ENCODE data around the gene KIF13A. TPM values are rescaled to one million over a fixed set of nuclear protein-coding genes. Genes with fewer than 3 reads are reported as not detected.

The KIF13A gene
- total and polyA plus RNA-seq, 10 of the 15 experiments (the other 5 are each of a cell fraction or from before 2014, with no cell fraction given), result 0.02 to 0.26 (median 0.13) TPM; not detected in 2

DNA sequence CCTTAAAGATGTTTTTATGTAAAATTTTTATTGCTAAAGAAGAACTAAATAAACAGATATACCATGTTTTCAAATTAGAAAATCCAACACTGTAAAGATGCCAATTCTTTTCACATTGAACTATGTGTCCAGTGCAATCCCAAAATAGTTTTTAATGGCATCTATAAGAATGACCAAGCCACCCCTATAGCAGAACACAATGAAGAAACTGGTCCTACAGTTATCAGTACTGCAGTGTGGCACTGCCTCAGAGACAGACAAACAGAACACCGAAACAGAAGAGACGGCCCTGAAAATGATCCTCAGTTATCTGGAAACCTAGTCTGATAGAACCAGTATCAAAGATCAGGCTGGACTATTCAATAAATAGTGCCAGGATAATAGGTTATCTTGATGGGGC is 41.9 kb downstream of the KIF13A start:
- intact Hi-C loops (cut with micrococcal nuclease; ENCODE audit: unreplicated experiment), result no loop called here
- ChIA-PET SMC1A (ENCODE audit: uncharacterized antibody, unreplicated experiment) (no interaction called here), CTCF (no interaction called here)

GRCh38 chr6:17945111-17945510 is 42.3 kb downstream of the KIF13A start:
- ChIA-PET SMC1A (ENCODE audit: uncharacterized antibody, unreplicated experiment) (no interaction called here), RAD21 (ENCODE audit: unreplicated experiment) (no interaction called here), CTCF (no interaction called here), POLR2A (no interaction called here)
- no peak for ATAC-seq
- Histone ChIP-seq H3K9me3 (replicated peaks; ENCODE audit: control insufficient read depth, insufficient read depth, low read length) (no peaks in the 10 kb centered on the region), H3K9ac (ENCODE audit: control insufficient read depth, insufficient read depth, low read length) (no peak overlapping the region), H3K27me3 (replicated peaks in 1 of 2; ENCODE audit: control insufficient read depth in 2 of 2, insufficient read depth in 2 of 2, low read length in 1 of 2) (no peaks in the 10 kb centered on the region), H3K36me3 (ENCODE audit: control insufficient read depth in 2 of 2, insufficient read depth in 2 of 2, low read length in 1 of 2) (no peaks in the 10 kb centered on the region), H3K27ac (ENCODE audit: control insufficient read depth, insufficient read depth) (no peak overlapping the region), H4K20me1 (ENCODE audit: control insufficient read depth, insufficient read depth) (no peaks in the 10 kb centered on the region), H3K4me2 (ENCODE audit: control insufficient read depth, insufficient read depth) (no peak overlapping the region), H3K79me2 (ENCODE audit: control insufficient read depth, insufficient read depth, low read length) (no peaks in the 10 kb centered on the region), H3K4me1 (ENCODE audit: control insufficient read depth, insufficient read depth, low read length) (no peaks in the 10 kb centered on the region), H2AFZ (ENCODE audit: control insufficient read depth, low read depth, low read length) (no peak overlapping the region), H3K4me3 (no peak overlapping the region)
- intact Hi-C loops (cut with micrococcal nuclease; ENCODE audit: unreplicated experiment), result no loop called here
- no peak for DNase-seq (ENCODE audit: low read depth, low spot score)
- FAIRE-seq, result no peak
- in situ Hi-C loops (cut with MboI), result no loop called here
- no TSS peak for BruUV-seq (replicated peaks)
- WGBS (ENCODE audit: insufficient coverage, insufficient replicate concordance, low lambda C conversion rate, missing lambda C conversion rate), result 38% methylated on average over 2 of the region's 2 CpGs
- TF ChIP-seq ZNF592 (IDR thresholded peaks at IDR 0.05), result no peak
- TF ChIP-seq GATAD2B (conservative IDR thresholded peaks at IDR 0.05; ENCODE audit: low read depth), result no peak
- TF ChIP-seq ELK1 (IDR thresholded peaks at IDR 0.05; ENCODE audit: low read depth, low read length), result no peak
- no peak for TF ChIP-seq BCL3 (IDR thresholded peaks at IDR 0.05; ENCODE audit: borderline replicate concordance, insufficient read depth, low read depth, low read length, poor library complexity, severe bottlenecking)
- TF ChIP-seq FOXK2 (IDR thresholded peaks at IDR 0.05), result no peak

More for the DNA sequence above, 41.9 kb downstream of the KIF13A start:
- Histone ChIP-seq H2AFZ (ENCODE audit: control insufficient read depth, low read depth, low read length) (no peak overlapping the region), H3K27me3 (replicated peaks in 1 of 2; ENCODE audit: control insufficient read depth in 2 of 2, insufficient read depth in 2 of 2, low read length in 1 of 2) (no peaks in the 10 kb centered on the region), H3K4me1 (ENCODE audit: control insufficient read depth, insufficient read depth, low read length) (no peaks in the 10 kb centered on the region), H3K36me3 (ENCODE audit: control insufficient read depth in 2 of 2, insufficient read depth in 2 of 2, low read length in 1 of 2) (no peaks in the 10 kb centered on the region), H3K4me2 (ENCODE audit: control insufficient read depth, insufficient read depth) (no peak overlapping the region), H3K4me3 (no peak overlapping the region), H3K27ac (ENCODE audit: control insufficient read depth, insufficient read depth) (no peak overlapping the region), H3K9me3 (replicated peaks; ENCODE audit: control insufficient read depth, insufficient read depth, low read length) (no peaks in the 10 kb centered on the region), H3K9ac (ENCODE audit: control insufficient read depth, insufficient read depth, low read length) (no peak overlapping the region), H3K79me2 (ENCODE audit: control insufficient read depth, insufficient read depth, low read length) (no peaks in the 10 kb centered on the region), H4K20me1 (ENCODE audit: control insufficient read depth, insufficient read depth) (no peaks in the 10 kb centered on the region)
- ATAC-seq (no peak), FAIRE-seq (no peak), DNase-seq (ENCODE audit: low read depth, low spot score) (no peak)
- 100% methylated on average over 2 of the region's 2 CpGs for WGBS (ENCODE audit: insufficient coverage, insufficient replicate concordance, low lambda C conversion rate, missing lambda C conversion rate)
- ChIA-PET RAD21 (ENCODE audit: unreplicated experiment) (no interaction called here), POLR2A (no interaction called here)
- BruUV-seq (replicated peaks), result no TSS peak
- TF ChIP-seq, protein P1, sequence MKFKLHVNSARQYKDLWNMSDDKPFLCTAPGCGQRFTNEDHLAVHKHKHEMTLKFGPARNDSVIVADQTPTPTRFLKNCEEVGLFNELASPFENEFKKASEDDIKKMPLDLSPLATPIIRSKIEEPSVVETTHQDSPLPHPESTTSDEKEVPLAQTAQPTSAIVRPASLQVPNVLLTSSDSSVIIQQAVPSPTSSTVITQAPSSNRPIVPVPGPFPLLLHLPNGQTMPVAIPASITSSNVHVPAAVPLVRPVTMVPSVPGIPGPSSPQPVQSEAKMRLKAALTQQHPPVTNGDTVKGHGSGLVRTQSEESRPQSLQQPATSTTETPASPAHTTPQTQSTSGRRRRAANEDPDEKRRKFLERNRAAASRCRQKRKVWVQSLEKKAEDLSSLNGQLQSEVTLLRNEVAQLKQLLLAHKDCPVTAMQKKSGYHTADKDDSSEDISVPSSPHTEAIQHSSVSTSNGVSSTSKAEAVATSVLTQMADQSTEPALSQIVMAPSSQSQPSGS (IDR thresholded peaks at IDR 0.05; ENCODE audit: low read length), result no peak
- TF ChIP-seq MEF2B (IDR thresholded peaks at IDR 0.05; ENCODE audit: partially characterized antibody, poor library complexity, severe bottlenecking) (no peak), SP1 (IDR thresholded peaks at IDR 0.05; ENCODE audit: low read depth, low read length) (no peak), SMC3 (IDR thresholded peaks at IDR 0.05; ENCODE audit: borderline replicate concordance, low read length) (no peak)
- in situ Hi-C loops (cut with MboI), result no loop called here

Measured in GM12878 (cell line).